HG02623 (cell line): ENCODE data around the gene ARID1B.

Source experiments
- ATAC-seq: cut with Tn5 transposase; IDR thresholded peaks from one replicate; pipeline ENCODE4 v1.9.1; 2021; ENCODE audit warnings: moderate library complexity; ENCODE audit not compliant: unreplicated experiment

The ARID1B gene

GRCh38 chr6:156875062-156875461 lies 97.9 kb downstream of the ARID1B start:
- no peak for ATAC-seq

DNA sequence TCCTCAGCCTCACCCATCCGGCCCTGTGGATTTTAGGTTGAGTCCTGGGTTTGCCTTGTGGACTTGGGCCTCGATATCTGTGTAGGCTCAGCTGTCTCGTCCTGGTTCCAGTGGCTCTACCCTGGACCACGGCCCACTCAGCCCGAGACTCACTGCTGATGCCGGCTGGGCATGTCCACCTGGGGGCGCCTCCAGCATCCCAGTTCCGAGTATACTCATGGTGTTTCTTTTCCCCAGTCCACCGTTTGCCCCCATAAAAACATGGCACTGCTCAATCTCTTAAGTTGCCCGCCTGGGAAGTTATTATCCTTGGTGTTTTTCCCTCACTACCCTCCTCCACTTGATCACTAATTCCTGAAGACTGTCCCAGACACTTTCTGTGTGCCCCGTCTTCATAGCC lies 99.1 kb downstream of the ARID1B start:
- ATAC-seq, result no peak

- no peak for ATAC-seq
These were observed 100.1 kb downstream of the ARID1B start for GRCh38 chr6:156877126-156877863.

DNA sequence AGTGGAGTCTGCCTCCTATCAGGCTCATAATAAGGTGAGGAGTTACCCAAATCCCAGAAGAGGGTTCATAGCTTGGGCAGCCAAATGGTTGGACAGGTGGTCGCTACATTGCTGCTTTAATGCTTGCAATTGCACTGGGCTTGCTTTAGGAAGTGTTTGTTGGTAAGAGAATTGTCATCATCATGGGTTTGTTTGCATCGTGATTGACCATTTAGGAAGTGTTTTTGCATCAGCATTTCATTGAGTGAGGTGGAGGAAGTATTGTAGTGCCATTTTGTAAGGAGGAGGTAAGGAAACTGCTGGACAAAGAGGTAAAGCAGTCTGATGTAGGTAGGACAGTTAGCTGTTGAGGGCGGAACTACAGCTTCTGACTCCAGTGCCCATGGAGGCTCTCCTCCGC lies 101.5 kb downstream of the ARID1B start:
- ATAC-seq, result no peak

GRCh38 chr6:156879186-156879585 lies 102.0 kb downstream of the ARID1B start:
- no peak for ATAC-seq

DNA sequence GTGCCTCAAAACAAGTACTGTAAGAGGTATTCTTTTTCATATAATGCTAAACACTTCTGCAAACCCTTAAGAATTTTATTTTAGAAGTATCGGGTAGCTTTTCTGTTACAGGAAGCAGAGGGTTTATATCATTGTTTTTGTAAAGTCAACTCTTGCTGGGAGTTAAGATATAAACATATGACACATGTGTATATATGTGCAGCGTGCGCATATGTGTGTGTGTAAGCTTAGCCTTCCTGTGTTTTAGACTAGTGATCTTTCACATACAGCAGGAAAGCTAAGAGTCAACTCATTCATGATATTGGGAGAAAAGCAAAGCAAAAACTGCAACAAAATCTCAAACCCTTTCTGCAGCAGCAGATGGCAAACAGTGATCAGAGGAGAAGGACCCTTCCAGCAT lies 102.4 kb downstream of the ARID1B start:
- no peak for ATAC-seq

DNA sequence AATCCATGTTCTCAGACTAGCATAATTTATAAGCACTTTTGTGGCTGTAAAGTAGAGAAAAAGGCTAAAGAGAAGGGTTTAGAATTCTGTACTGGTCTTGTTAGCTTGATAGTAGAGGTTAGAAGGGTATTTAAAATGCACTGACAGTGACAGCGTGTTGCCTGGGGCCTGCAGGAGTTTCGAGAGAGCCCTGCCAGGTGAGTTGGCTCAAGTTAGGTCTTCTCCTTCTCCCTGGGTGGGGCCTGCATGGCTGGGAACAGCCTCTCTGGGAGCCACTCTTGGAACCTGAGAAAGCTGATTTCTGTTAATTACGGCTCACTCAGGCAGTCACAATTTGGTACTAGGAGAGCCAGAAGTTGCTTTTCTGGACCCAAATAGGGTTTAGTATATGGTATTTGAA lies 103.7 kb downstream of the ARID1B start:
- ATAC-seq, result no peak

DNA sequence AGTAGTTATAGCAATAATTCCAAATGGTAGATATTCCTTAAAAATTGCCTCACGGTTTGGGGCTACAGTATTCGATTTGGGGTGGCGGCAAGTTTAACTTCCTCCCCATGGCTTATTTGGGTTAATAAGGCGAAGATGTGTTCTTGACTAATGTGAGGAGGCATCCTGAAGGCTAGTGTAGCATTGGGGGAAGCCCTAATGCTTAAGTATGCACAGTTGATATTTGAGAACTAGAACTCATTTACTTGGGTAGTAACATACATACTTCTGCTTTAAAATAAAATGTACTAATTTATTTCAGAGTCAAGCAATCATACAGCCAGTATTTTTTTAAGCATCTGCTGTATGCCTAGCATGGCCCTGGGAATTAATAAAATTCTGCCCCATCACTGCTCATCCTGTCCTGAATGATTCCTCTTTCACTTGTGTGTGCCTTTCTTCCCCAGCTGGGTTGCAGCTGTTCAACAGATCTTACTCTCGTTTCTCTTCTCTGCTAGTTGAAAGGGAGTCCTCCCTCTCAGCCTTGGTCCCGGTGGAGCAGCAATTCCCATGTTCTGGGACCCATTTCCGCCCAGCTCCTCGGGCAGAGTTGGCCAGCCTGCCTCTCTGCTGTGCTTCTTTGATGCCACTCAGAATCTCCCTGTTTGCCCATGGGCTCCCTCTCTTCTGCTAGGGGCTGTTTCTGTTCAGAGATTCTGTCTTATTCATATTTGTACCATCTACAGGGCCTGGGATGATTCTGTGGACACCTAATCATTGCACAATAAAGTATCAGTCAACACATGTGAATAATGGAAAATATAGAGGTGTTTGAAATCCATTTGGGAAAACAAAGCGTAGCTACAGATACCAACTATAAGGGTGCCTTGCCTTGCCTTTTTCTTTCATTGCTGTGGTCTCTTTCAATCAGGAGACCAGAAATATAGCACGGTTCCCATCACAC lies 104.8 kb downstream of the ARID1B start:
- no peak for ATAC-seq

DNA sequence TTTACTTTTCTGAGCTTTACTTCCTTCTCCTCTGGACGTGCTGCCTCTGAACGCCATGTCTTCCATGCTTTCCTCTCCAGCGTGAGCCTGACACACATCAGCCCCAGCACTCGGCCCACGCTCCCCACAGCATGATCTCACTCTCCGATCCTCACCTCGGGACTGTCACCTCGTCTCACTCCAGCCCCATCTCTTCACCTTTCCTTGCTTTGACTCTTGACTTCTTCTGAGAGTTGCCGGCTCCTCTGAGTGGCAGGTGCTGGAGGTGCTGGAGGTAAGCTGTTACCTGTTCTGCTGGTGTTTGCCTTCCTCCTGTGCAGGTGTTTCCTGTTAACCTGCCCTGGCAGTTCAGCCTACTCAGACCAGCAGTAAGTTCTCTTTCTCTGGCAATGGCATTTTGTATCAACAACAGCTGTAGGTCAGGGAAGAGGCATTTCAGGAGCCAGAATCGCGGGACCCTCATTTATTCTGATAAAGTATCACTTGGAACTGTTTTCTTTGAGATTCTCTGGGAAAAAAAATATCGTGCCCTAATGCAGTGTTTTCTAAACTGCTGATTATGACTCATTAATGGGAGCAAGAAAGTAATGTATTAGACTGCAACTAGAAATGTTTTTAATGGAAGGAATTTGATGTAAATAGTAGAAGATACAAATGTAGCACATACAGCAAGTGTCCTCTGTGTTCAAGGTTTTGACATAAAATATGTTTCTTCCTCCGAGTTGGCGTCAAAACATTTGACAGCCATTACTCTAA lies 106.5 kb downstream of the ARID1B start:
- no peak for ATAC-seq

- no peak for ATAC-seq
These were observed 107.1 kb downstream of the ARID1B start for GRCh38 chr6:156884306-156884705.

DNA sequence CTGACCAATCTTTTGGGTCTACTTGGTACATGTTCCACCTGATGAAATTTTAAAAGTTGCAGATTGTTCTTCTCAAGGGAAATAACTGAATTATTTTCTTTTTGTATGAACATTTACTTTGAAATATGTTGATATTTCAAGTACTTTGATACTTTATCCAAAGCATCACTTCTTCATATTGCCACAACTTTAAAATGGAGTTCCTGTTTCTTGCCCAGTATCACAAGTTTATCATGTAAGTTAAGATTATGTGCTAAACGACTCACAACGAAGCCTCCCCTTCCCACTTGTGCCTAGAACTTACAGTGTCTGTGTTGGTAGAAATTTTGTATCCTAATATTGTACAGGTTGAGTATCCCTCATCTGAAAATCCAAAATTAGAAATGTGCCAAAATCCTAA lies 108.4 kb downstream of the ARID1B start:
- no peak for ATAC-seq

DNA sequence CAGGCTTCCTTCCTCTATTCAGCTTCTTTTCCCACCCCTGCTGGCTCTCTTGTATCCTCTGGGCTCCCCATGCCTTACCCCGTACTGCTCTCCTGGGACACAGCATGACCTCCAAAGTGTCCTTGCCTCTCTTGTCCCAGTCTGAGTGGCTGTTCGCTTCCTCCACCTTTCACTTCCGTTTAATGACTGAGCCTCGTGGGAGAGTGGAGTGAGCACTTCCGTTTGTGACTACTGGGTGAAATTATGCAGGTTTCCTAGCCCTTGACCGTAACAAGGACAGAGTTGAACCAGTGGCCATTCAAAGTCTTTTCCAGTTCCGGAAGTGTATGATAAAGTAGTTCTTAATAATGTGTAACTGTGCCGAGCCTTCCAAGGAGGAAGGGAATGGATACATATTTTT lies 109.2 kb downstream of the ARID1B start:
- peak; percentile 59 for ATAC-seq

GRCh38 chr6:156887623-156888269 lies 110.6 kb downstream of the ARID1B start:
- no peak for ATAC-seq

GRCh38 chr6:156889469-156889868 lies 112.3 kb downstream of the ARID1B start:
- no peak for ATAC-seq

DNA sequence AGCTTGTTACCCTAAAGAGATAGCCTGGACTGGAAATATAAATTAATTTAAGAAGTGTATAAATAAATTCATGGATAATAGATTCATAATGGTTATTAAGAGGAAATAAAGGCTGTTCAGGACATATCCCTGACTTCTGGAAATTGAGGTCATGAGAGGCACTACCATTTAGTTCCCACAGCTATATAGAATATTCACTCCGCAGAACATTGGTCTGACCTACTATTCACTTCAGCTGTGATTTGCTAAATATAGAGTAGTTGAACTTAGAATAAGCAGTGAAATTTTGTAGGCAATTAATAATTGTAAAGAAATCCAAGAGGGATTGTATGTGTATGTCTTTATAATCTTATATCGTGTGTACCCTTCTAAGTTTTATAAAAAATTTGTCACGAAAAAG lies 112.8 kb downstream of the ARID1B start:
- ATAC-seq, result no peak

DNA sequence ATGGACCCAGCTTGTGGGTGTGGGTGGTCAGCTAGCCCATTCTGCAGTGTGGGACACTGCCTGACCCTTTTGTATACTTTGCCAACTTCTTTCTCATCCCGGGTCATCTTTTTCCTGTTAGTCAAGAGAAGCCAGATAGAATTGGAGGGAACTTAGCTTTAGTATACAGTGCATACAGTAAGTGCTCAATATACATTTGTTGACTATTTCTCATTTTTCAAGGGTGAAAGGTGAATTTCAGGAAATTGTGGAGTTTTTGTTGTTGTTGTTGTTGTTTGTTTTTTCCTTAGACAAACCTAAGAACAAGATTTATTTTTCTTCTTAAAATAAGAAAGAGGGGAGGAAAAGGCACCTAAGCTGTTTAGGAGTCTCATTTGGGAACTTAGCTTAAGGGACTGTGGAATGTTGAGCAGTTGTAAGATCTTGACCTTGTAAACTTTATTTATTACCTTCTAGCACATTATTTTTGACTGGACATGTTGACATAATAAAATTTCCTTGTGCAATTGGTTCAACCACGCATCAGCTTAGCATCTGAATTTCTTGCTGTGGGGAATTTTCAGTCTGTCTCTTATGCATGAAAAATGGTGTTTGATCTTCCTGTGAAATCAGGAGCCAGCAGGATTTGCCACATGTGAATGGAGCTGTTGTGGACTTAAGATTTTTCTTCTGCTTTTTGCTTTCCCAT lies 113.6 kb downstream of the ARID1B start:
- no peak for ATAC-seq

DNA sequence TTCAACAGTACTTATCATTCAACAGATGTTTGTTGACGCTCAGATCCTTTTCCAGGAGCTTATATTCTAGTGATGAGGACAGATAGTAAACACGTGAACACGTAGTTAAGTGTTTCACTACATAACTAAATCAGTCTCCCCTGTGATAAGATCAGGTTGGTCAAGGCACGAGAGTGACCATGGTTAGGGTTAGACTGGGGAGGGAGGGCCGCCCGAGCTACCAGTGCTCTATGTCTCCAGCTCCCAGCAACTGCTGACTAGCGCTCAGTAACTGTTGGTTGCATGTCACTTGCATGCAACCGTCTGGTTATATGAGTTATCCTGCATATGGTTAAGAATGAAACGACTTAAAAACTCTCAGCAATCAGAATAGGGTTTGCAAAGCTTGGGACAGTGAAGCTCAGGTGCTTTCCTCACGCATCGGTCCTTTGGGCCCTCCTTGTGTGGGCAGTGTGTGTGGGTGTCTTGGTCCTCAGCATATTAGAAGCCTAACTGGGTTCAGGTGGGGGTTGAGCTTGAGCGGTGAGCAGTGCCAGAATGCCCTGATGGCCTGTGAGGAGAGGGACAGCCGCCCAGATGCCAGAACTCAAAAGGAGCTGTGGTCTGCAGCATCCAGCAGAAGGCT lies 120.8 kb downstream of the ARID1B start:
- ATAC-seq, result no peak

DNA sequence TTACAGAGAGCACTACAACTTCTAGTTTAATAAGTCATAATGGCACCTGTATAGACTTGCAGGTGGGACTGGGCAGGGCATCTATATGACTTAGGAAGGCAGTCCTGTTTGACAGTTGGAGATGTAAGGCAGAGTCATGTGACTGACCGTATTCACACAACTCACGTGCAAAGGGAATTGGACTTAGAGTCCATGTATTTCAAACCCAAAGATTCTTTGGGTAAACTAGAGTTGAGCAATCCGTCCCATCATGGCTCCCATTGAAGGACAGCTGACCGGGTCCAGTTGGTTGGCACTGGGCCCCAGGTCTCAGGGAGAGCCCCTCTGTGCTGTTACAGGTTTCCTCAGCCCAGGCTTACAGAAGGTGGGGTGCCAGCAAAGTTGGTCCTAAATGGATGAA lies 121.9 kb downstream of the ARID1B start:
- no peak for ATAC-seq

GRCh38 chr6:156899532-156900135 lies 122.5 kb downstream of the ARID1B start:
- ATAC-seq, result no peak
